Stimulated activated CD8-positive, alpha-beta memory T cell treated with anti-CD3 and anti-CD28 coated beads, Interleukin-12 subunit alpha, Interleukin-12 subunit beta, amount 100 ng/mL, for 1 hour (primary cell): ENCODE results near the gene DNM1.

ENCODE experiments used
- DNase-seq: peaks from one replicate; pipeline ENCODE4 v3.0.0-alpha.2; 2020; ENCODE audit warnings: low read depth

The DNM1 gene

DNA sequence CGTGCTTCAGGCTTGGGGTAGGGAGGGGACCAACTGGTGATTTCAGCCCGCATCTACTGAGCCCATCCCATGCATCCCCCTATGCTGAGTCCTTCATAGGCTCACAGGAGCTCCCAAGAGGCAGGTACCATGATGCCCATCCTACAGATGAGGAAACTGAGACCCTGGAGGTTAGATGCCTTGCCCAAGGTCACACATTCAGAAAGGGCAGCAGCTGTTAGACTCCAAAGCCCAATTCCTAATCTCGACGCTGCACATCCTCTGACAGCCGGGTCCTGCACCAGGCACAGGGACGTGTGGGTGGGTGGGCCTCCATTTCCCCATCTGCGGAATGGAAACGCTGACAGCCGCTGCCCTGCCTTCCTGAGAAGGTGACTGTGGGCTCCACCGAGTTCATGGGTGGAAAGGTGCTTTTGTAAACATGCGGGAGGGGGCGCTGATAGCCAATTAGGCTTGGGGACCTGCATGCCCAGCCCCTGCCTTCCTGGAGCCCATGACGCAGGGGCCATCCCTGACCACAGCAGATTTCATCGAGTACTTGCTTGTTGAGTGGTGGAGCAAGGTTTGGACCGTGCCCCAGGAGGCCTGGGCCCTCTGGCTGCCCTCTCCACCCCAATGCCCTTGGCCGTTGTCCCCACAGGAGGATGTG lies 2.2 kb downstream of the DNM1 start:
- DNase-seq = no peak

- no peak for DNase-seq
Measured at GRCh38 chr9:128206484-128206883, 3.3 kb downstream of the DNM1 start.

GRCh38 chr9:128206916-128207910 lies 4.0 kb downstream of the DNM1 start:
- DNase-seq = no peak

DNA sequence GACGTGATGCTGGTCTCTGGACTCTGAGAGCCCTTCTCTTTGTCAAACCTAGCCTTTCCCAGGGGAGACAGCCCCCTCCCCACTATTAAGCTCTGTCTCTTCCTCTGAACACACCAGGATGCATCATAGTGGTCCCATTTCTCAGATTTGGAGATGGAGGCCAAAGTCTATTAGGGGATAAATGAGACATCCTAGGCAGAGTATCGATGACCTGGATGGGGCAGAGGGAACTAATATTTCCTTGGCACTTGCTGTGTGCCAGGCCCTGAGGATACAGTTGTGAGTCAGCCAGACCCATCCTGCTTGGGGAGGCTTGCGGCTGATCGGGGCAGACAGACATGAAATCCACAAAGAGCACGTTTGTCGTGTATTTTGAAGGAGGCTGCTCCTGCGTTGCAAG lies 5.2 kb downstream of the DNM1 start:
- no peak for DNase-seq

- DNase-seq = no peak
Measured at GRCh38 chr9:128208946-128209669, 5.9 kb downstream of the DNM1 start.

GRCh38 chr9:128211186-128211980 lies 8.2 kb downstream of the DNM1 start:
- DNase-seq = no peak

- DNase-seq = no peak
Measured at GRCh38 chr9:128211981-128212281, 8.8 kb downstream of the DNM1 start.

GRCh38 chr9:128213746-128214497 lies 10.7 kb downstream of the DNM1 start:
- no peak for DNase-seq

DNA sequence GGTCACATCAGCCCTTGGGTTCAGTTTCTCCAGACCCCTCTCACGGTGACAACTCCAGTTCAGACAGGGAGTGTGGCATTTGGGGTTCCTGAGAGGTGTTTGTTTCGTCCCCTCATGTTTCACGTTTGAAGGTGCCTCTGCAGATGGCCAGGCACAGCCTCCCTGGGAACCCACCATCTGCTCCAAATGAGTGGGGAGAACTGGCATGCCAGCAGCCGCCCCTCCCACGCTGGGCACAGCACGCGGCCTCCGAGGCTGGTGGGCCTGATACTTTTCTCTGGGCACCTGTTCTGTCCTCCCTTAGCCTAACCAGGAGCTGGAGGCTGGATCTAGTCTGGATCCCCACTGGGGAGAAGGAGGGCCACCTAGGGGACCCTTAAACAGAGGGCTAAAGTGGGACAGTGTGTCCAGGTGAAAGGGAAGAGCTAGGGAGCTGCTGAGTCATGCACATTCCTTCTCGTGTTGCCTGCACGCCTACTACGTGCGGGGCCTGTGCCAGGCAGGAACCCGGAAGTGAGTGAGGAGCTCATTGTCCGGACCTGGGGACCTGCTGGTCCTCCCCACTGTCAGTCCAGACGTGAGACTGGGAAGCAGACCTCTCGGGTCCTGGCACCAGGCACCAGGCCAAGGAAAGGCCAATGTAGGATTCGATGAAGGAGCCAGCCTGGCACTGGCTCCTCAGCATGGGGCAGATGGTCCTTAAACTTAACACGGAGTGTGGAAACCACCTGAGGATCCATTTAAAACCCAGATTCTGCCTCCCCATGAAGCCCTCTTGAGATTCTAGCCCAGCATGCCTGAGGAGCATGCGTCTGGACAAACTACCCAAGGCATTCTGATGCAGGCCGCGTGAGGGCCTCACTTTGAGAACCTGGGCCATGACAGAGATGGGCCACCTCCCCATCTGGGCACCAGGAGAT lies 11.7 kb downstream of the DNM1 start:
- no peak for DNase-seq

DNA sequence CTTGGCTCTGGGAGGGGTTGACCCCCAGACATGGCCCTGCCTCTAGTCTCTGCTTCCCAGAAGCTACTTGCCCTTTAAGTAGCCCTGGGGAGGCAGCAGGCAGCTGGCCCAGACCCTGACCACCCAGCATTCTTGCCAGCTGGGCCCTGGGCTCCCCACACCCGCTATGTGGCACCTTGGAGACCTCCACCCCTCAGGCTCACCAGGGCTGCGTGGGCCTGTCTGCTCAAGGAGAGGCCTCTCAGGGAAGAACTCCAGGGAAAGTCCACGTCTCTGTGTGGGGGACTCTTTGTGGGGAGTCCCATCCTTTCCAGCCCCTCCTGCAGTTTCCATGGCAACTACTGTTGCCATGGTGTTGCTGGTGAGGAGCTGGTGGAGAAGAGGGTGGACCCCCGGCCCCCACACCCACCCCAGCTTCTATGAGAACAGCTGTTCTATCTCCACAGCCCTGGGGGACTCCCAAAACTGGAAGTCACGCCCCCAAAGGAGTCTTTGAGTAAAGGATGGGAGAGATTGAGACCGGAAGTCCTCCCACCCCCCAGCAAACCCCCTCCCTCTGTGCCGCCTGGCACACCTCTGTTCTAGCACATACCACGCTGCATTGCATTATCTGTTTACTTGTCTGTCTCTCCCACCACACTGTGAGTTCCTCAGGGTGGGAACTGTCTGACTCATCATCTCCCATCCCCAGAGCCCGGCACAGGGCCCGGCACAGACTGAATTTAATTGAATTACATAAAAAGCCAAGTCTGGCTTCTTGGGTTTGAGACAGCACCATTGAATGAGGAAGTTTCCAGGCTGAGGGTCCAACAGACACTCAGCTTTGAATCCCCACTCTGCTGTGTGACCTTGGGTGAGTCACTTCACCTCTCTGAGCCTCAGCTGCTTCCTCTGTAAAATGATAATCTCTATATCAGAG lies 12.6 kb downstream of the DNM1 start:
- no peak for DNase-seq

- no peak for DNase-seq
Measured at GRCh38 chr9:128216781-128217553, 13.8 kb downstream of the DNM1 start.

GRCh38 chr9:128218172-128218517 lies 15.0 kb downstream of the DNM1 start:
- DNase-seq = no peak

DNA sequence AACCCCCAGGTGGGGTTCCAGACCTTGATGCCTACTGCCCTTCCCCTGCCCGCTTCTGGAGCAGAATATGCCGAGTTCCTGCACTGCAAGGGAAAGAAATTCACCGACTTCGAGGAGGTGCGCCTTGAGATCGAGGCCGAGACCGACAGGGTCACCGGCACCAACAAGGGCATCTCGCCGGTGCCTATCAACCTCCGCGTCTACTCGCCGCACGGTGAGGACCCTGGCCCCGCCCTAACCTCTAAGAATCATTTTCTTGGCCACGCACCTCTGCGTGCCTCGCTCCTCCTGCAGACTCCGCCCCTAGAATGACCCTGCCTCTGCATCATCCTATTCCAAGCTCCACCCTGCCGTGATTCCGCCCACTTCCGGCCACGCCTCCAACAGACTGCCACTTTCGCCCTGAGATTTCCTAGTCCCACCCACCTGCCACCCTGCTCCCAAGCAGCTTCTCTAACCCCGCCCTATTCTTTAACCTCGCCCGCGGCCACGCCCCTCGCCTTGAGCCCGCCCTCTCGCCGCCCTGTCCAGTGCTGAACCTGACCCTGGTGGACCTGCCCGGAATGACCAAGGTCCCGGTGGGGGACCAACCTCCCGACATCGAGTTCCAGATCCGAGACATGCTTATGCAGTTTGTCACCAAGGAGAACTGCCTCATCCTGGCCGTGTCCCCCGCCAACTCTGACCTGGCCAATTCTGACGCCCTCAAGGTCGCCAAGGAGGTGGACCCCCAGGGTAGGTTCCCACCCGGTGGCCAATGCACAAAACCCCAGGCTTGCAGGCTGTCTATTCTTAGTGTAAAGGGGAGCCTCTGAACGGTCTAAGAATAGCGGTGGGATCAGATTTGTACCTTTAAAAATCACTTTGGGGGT lies 15.6 kb downstream of the DNM1 start:
- peak; percentile 83 for DNase-seq

GRCh38 chr9:128219831-128220230 lies 16.7 kb downstream of the DNM1 start:
- no peak for DNase-seq

GRCh38 chr9:128222026-128222425 lies 18.8 kb downstream of the DNM1 start:
- DNase-seq = no peak

- DNase-seq = no peak
Measured at GRCh38 chr9:128222880-128223670, 19.9 kb downstream of the DNM1 start.

GRCh38 chr9:128224877-128225276 lies 21.7 kb downstream of the DNM1 start:
- no peak for DNase-seq
